Measurements from ENCODE around the gene PUM2.
"Not testable (repeated sequence)": the region's sequence is repeated elsewhere in the genome, so short reads cannot be mapped to it uniquely, and the experiment has no call there.

Gene PUM2

DNA sequence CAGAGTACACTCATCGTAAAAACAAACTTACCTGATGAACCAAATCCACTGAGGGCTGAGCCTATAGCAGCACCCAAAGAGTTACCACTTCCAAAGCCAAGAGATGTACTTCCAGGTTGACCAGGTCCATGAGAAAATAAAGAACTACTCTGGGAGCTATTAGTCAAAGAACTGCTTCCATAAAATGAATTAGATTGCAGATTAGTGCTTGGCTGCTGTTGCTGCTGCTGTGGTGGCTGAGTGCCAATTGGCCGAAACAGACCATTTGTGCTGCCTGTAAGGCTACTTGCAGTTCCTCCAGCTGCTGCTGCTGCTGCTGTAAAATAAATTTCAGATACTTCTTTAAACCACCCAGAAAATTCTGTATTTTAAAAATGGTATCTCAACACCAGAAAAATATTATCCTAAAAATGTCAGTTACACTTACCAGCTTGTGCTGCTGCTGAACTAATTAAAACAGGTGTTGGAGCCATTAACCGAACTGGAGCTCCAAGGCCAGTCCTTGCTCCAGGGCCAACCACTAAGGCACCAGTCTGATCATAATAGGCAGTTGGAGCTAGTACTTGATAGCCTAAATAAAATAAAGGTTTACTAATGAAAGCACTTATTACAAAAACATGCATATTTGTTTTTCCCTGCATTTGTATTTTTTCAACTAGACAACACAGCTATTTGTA, 67.6 kb downstream of the PUM2 start:
- DNase-seq: no peak

DNA sequence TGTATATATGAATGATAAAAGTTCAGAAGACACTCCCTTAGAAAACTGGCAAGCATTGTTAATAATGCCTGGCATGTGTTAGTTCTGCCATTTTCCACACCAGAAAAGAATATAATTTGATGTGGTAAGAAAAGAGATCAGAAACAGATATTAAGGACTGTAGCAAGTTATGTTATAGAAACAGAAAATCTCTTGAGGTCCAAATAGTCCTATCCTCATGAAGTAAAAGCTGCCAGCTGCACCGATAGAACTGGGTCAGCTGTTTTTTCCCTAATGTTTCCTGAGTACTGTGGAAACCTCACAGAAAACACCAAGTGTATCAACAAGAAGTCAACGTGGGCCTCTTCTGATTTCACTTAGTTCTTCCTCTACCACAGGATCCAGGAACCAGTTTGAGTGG, 68.8 kb downstream of the PUM2 start:
- DNase-seq: no peak

DNA sequence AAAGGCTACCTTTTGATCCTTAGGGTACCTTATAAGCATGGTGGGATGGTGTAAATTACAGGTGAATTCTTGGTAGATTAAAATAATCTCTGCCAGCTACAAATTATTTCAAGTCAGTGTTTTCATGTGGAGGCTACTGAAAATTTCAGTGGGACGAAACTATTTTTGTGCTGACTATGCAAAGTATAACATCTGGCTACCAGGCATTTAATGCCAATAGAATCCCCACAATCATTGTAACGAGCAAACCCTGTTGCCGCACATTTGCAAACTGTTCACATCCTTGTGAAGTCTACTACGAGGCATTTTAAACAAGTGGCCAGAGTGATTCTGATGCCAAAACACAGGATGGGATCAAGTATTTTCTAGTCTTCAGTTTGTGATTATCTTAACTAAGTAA, 77.6 kb downstream of the PUM2 start:
- DNase-seq: no peak

DNA sequence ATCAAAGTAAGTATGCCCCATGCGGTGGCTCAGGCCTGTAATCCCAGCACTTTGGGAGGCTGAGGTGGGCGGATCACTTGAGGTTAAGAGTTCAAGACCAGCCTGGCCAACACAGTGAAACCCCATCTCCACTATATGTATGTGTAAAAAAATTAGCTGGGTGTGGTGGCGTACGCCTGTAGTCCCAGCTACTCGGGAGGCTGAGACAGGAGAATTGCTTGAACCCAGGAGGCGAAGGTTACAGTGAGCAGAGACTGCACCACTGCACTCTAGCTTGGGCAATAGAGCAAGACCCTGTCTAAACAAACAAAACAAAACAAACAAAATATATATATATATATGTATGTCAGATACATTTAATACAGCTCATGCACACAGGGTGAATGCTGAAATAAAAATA, 82.3 kb downstream of the PUM2 start:
- not testable (repeated sequence) for DNase-seq

DNA sequence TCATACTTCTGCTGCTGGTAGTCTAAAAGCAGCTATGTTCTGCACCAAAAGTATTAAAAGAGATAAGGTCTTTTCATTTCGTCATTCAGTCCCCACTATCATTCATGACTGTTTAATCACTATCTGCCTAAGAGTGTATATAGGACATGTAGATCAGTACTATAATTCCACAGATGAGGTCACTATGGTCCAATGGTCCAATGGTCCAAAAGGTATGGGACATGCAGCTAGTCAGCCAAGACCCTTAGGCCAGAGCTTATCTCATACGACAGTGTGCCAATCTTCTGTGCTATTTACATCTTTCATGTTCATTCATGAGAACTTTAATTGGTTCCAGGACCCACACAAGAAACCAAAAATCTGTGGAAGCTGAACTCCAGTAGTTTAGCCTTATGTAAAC, 83.1 kb downstream of the PUM2 start:
- DNase-seq: no peak

DNA sequence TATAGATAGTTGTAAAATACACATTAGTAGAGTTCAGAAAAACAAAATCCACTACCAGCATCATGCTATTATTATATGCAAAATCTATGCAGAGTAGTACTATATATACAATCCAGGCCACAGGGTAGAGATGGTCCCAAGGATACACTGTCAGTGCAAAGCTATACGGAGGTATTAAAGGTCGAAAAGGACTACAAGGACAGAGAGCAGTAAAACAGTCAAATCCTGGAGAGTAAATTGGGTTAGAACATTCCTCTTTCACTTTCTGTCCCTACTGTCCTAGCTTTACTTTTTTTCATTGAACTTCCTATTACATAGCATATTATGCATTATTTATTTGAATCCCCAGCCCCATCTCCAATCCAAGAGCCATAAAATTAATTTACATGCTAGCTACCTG, 86.0 kb downstream of the PUM2 start:
- no peak for DNase-seq

DNA sequence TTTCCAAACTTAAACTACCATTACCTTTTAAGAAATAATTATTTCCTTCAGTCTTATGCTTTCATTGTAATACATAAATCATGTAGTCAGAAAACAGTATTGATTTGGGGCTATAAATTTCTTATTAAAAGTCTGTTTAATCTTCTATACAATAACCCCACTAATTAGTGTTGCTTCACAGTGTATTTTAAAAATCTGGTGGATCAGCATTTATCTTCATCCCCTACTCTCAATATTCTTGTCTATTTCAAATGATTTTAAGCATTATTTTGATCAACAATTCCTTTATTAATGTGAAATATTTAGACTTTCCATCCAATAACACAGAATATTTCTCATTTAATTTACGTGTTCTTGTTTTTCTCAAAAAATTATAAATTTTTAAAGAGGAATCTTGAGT, 93.2 kb downstream of the PUM2 start:
- DNase-seq: no peak

DNA sequence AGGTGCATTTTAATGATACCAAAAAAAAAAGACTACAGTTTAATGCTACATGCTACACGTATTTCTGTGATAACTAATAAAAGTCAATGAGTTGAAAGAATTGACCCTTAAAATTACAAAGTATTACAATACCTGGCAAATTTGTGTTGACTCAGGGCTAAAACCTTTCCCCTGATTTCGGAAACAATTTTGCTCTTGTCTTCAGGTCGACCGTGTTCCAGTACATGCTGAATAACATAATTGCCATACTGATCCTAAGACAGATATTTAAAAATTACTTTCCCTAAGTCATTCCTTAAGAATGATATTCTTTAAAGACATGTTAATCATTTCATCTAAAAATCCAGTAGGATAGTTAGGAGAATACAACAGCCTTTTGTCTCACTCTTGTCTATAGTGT, 95.9 kb downstream of the PUM2 start:
- no peak for DNase-seq

DNA sequence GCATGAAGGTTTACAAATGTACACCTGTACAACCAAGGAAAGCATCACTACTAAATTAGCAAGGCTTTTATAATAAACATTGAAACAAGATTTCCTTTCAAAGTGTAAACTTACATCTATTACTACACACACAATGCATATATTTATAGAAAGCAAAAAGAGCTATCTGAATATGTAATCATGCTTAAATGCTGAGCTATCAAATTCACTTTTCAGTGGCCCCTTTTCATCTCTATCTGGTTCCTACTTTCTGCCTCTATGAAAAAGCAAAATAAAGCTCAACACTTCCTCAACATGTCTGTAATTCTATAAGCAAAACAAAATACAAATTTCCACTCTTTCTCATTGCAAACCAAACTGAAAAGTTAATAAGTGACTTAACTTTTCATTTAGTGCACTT, 100.2 kb downstream of the PUM2 start:
- DNase-seq: no peak

DNA sequence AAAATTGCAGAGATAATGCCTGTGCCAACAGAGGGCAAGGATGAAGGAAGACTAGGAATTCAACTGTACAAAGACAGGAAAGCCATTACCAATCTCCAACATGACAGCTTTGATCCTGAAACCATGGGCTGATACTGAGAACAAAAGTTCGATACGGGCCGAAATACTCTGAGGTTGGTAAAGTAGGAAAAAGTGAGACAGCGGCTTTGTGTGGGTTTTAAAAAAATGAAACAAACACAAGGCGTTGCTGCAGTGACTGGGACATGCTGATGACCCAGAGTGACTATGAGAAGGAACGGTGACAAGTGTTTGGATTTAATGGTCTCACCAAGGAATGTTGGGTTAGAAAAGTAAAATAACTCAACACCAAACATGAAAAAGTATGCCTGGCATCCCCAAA, 101.5 kb downstream of the PUM2 start:
- DNase-seq: no peak

DNA sequence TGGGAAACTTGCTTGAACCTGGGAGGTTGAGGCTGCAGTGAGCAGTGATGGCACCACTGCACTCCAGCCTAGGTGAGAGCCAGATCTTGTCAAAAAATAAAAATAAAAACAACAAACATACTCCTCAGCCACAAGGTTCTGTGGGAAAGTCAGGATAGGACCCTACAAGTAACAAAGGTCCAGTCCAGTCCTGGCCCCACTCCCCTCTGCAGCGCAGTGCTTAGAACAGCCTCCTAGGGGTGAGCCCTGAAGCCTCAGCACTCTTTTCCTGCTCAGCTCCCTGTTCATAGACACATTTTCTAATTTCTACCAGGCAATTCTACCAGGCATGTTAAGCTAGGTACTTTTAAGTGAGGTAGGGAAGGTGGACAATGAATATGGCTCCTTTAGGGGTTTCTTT, 103.6 kb downstream of the PUM2 start:
- DNase-seq: no peak

DNA sequence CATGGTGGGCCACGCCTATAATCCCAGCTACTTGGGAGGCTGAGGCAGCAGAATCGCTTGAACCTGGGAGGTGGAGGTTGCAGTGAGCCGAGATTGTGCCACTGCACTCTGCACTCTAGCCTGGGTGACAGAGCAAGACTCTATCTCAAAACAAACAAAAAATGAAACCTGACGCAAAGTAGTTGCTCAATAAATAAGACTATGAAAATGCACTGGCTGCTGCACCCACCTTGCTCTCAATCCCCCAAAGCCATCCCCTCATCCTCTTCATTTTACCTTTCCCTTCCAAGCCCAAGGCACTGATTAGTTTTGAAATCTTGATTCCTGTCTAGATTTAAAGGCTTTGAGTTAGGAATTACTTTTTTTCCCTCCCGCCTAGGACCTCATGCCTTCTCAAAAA, 107.0 kb downstream of the PUM2 start:
- not testable (repeated sequence) for DNase-seq

DNA sequence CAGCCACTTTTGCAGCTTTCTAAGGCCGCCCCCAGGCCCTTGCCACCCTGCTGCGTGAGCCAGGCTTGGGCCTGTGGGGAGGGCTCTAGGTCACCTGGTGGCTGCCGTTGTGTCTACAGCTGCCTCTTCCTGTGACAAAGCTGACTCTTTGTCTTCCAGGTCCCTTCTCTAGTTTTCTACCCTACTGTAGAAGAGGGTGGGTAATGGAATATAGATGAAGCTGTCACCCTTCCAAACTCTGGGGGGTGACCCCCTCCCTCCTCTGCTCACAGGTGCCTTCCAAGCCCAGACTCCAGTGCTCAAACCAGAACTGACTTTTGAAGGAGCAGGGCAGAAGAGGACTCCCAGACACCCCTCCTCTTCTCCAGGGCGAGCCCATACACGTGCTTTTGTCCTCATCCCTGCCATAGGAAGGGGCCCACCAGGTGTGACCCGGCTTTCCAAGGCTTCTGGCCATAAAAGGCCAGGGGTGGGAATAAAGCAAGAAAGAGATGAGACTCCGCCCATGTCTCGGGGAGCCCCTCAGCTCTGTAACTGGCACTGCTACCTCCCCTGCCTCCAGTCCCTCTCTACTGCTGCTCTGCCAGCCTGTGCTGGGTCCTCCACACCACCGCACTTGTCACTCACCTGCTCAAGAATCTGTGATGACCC, 107.8 kb downstream of the PUM2 start:
- no peak for DNase-seq

DNA sequence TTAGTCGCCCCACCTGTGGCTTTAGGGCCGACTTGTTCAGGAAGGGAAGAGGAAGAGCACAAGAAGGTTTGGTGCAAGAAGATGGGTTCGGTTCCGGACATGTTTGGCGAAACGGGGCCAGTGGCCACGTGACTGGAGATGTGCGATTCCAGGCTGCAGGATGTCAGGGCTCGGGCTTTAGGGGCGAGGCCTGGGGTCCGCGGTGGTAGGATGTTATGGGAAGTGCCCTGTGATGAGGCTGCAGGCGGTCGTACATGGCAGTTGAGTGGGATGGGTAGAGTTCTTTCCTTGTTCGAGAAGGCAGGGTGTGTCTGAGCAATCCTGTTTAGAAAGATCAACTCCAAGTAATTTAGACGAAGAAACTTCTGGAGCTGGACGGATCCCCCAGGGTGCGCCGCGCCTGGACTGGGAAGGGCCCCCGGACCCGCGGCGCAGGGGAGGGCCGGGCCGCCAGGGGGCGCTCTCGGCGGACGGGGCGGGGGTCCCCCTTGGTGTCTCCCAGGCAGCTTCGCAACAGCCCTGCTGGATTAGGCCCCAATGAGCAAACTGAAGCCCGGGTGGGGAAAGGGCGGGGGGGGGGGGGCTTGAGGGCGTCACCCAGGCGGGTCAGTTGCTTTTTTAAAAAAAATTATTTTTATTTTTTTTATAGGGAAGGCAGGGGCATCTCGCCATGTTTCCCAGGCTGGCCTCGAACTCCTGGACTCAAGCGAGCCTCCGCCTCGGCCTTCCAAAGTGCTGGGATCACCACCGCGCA, 108.5 kb downstream of the PUM2 start:
- no peak for DNase-seq

DNA sequence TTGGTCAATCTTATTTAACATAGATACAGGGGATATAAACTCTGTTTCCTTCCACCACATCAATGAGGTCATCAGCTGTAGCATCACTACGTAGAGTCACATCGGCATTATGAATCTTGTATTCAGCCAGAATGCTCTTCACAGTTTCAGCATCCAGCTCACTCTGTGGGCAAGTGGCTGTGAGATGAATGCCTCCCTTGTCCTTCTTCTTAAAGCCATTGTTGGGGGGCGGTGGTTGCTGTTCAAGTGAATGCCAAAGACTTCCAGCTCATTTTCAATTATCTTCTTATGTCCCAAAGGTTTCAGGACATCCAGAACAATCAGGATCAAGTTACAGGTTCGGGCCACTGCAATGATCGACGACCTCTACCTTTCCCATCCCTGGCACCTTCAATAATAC, 110.4 kb downstream of the PUM2 start:
- DNase-seq: not testable (repeated sequence)

DNA sequence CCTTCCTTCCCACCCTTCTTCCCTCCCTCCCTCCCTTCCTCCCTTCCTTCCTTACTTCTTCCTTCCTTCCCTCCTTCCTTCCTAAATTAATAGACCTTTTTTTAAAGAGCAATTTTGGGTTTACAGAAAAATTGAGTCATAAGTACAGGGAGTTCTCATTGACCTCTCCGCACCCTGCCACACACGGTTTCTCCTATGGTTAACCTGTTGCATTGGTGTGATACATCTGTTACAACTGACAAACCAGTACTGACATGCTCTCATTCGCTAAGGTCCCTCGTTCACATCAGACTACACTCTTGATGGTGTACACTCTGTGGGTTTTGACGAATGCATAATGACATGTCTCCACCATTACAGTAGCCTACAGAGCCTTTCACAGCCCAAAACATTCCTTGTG, 114.1 kb downstream of the PUM2 start:
- no peak for DNase-seq

DNA sequence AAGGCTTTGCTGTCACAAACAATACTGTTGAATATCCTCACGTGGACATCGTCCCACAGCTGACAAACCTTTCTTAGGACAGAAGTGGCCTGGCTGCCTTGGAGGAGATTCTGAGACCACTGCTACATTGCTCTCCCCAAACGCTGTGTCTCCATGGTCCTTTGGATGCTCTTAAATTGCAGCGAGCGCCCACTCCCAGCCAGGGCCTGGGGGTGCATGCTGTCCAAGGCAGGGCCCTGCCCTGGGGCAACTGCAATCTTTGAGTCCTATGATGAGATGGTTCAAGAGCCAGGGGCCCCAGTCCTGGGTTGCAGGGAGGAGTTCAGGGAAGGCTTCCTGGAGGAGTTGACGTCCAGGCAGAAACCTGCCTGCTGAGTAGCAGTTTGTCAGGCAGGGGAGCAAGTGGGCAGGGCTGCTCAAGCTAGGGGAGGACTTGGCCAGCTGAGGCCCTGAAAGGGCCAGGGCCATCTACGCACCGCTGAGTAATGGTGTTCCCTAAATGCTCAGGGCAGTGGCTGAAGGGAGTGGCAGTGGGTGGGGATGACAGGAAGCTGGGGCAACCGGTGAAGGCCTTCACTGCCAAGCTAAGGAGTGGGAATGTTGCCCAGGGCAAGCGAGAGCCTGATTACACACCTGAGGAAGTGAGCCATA, 114.9 kb downstream of the PUM2 start:
- peak; percentile 33 for DNase-seq

DNA sequence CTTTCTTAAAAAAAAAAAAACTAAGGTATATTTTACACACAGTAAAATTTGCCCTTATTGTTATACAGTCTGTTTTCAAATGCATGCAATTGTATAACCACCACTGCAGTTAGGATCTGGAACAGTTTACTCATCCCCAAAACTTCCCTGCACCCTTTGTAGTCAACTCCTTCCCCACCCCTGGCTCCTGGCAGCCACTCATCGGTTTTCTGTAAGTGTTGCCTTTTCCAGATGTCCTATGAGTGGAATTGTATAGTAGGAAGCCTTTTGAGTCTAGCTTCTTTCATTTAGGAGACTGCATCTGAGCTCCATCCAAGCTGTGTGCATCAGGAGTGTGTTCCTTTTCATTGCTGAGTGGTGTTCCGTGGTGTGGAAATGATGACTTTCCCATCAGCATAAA, 116.0 kb downstream of the PUM2 start:
- DNase-seq: not testable (repeated sequence)

DNA sequence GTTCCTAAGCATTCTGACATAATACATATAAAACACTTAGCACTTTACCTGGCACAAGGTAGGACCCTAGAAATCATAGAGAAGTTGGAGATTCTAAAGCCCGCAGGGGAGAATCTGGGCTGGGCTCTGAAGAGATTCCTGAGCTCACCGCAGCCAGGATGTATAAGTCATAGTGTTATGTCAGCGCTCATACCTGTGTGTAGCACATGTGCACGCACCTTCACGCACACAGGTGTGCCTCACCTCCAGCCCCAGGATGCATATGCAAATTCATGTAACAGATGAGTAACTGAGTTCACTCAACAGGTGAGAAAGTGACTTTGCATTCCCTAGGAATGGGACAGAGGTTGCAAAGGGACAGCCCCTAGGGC, 117.8 kb downstream of the PUM2 start:
- no peak for DNase-seq

DNA sequence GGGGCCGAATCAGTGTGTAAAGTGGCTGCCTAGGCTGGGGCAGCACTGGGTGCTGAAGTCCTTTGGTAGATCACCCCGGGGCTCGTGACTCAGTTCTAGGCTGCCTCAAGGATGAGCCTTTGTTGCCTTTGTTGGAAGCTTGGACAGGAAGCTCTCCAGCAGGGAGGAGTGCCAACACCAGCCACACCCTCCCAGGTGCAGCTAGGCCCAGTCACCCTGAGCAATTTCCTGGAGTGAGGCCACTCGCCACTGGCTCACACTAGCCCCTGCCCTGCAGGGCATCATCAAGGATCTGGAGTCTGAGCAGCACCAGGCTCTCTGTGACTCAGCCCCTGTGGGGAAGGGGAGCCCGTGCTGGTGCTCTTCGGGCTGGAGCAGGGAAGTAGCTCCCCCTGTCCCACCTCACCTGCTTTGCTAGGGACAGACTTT, 119.0 kb downstream of the PUM2 start:
- peak; percentile 65 for DNase-seq

DNA sequence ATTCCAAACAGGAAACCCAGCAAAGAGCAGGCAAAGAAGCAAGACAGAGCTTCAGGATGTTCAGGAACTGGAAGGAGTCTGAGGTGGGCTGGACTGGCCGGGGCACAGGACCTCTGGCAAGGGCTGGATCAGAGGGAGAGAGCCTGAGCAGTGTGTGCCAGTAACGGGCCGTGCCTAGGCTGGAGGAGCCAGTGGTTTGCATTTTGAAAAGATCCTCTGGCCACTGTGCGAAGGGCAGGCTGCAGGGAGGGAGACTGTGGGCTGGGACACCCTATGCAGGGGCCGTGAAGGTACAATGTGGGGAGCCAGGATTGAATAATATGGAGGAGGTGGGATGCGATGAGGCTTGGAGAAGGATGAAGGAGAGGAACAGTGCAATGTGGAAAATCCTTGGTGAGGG, 119.5 kb downstream of the PUM2 start:
- DNase-seq: no peak

DNA sequence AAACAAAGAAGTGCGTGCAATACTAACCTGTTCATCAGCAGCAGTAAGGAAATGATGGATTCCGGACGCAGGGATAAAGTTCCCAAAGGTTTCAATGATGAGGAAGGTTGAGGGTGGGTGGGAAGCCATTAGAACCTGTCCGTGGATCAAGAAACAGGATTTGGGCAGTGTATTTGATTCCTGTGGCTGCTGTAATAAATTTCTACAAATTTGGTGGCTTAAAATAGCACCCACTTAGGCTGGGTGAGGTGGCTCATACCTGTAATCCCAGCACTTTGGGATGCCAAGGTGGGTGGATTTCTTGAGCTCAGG, 120.6 kb downstream of the PUM2 start:
- DNase-seq: no peak

DNA sequence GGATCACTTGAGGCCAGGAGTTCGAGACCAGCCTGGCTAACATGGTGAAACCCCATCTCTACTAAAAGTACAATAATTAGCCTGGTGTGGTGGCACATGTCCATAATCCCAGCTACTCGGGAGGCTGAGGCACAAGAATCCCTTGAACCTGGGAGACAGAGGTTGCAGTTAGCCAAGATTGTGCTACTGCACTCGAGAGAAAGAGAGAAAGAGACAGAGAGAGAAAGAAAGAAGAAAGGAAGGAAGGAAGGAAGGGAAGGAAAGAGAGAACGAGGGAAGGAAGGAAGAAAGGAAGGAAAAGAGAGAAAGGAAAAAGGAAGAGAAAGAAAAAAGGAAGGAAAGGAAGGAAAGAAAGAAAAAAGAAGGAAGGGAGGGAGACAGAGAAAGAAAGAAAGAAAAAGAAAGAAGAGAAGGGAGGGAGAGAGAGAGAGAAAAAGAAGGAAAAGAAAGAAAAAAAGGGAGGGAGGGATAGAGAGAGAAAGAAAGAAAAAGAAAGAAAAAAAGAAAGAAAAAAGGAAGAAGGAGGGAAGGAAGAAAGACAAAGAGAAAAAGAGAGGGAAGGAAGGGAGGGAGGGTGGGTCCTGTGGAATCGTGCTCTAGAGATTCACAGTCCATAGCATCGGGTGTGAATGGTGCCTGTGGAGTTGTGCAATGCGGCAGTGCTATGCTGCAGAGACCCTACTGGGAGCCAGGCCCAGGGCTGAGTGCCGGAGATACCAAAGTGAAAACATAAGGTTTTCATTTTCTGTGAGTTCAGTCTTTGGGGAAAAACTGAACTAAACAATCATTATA, 121.1 kb downstream of the PUM2 start:
- no peak for DNase-seq
